Osteocyte (in vitro differentiated cells): ENCODE results near the gene CD6. TPM values are rescaled to one million over a fixed set of nuclear protein-coding genes. Genes with fewer than 3 reads are reported as not detected.

Experiments
- DNase-seq: peaks from one replicate; pipeline ENCODE4 v3.0.0; 2021; ENCODE audit warnings: mixed read lengths; ENCODE audit not compliant: unreplicated experiment; ENCODE audit errors: extremely low spot score
- H3K27ac Mint-ChIP-seq: one replicate; pipeline ENCODE4 v1.8.0; 2021; ENCODE audit warnings: mild to moderate bottlenecking, mixed read lengths; ENCODE audit not compliant: unreplicated experiment
- H3K27me3 Mint-ChIP-seq: one replicate; pipeline ENCODE4 v1.8.0; 2021; ENCODE audit warnings: mixed read lengths; ENCODE audit not compliant: unreplicated experiment
- H3K36me3 Mint-ChIP-seq: one replicate; pipeline ENCODE4 v1.8.0; 2021; ENCODE audit warnings: mixed read lengths; ENCODE audit not compliant: unreplicated experiment
- H3K4me1 Mint-ChIP-seq: one replicate; pipeline ENCODE4 v1.8.0; 2021; ENCODE audit warnings: mixed read lengths; ENCODE audit not compliant: unreplicated experiment
- H3K4me3 Mint-ChIP-seq: one replicate; pipeline ENCODE4 v1.8.0; 2021; ENCODE audit warnings: mild to moderate bottlenecking, moderate library complexity, mixed read lengths; ENCODE audit not compliant: unreplicated experiment
- H3K9me3 Mint-ChIP-seq: one replicate; pipeline ENCODE4 v1.8.0; 2021; ENCODE audit warnings: mixed read lengths; ENCODE audit not compliant: unreplicated experiment
- CTCF ChIP-seq: fragments of 200-600 bp; sonication (generic); IDR thresholded peaks from 2 replicates; pipeline ENCODE4 v1.5.0; 2021; ENCODE audit warnings: antibody characterized with exemption, mild to moderate bottlenecking, moderate library complexity
- total RNA-seq: library from RNA; stranded (reverse); gene quantifications from 2 replicates; pipeline ENCODE4 v1.2.1, GENCODE V29; 2021

Gene CD6
- total RNA-seq, 1 donor from 2014 or later, result not detected

DNA sequence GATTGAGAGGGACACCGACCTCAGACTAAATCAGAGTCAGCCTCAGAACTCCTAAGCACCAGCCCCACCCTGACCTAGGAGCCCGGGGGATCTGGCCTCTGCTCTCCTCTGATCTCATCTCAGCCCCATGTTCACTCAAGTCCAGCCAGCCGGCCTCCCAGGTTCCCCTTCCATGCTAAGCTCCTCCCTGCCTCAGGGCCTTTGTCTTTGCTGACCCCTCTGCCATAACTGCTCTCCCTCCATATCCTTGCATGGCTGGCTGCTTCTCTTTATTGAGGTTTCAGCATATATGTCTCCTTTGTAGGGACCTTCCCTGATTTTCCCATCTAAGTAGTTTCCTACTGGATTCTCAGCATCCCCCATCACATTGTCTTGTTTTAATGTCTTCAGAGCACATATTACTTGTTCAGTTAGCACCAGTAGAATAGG is 18.7 kb upstream of the CD6 start:
- DNase-seq, result no peak
- no peak for TF ChIP-seq CTCF
- Mint-ChIP-seq H3K4me3 (peak overlapping the region; percentile 72), H3K27me3 (no peaks in the 10 kb centered on the region), H3K36me3 (no peaks in the 10 kb centered on the region), H3K4me1 (peaks cover 17% of the 10 kb centered on the region), H3K27ac (peak overlapping the region; percentile 88), H3K9me3 (no peaks in the 10 kb centered on the region)

GRCh38 chr11:60953781-60954180 is 17.7 kb upstream of the CD6 start:
- no peak for DNase-seq
- H3K27ac Mint-ChIP-seq, result no peak overlapping the region
- H3K4me1 Mint-ChIP-seq, result peaks cover 17% of the 10 kb centered on the region
- H3K9me3 Mint-ChIP-seq, result no peaks in the 10 kb centered on the region
- no peaks in the 10 kb centered on the region for H3K27me3 Mint-ChIP-seq
- no peak for TF ChIP-seq CTCF
- H3K36me3 Mint-ChIP-seq, result no peaks in the 10 kb centered on the region
- H3K4me3 Mint-ChIP-seq, result no peak overlapping the region

DNA sequence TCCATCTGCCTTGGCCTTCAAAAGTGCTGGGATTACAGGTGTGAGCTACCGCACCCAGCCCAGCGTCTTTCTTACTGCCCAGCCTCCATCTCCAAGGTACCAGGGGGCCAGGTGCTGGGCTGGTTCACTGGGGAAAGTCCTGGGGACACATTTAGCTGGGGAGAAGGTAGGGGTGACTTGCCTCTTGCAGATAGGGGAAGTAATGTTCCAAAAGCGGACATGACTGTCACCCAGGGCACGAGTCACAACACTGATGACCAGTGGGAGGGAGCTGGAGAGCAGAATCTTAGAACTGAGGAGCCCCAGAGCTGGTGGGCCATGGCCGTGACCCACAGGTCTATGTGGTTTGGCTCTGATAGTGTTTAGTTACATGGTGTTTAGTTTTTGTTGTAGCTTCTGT is 17.1 kb upstream of the CD6 start:
- no peak overlapping the region for H3K27ac Mint-ChIP-seq

GRCh38 chr11:60955571-60955970 is 15.9 kb upstream of the CD6 start:
- no peaks in the 10 kb centered on the region for H3K36me3 Mint-ChIP-seq
- no peak for TF ChIP-seq CTCF
- H3K27me3 Mint-ChIP-seq, result no peaks in the 10 kb centered on the region
- H3K4me1 Mint-ChIP-seq, result peaks cover 20% of the 10 kb centered on the region
- H3K27ac Mint-ChIP-seq, result no peak overlapping the region
- H3K9me3 Mint-ChIP-seq, result no peaks in the 10 kb centered on the region
- no peak overlapping the region for H3K4me3 Mint-ChIP-seq
- DNase-seq, result no peak

More for the DNA sequence above, 17.1 kb upstream of the CD6 start:
- peaks cover 21% of the 10 kb centered on the region for H3K4me1 Mint-ChIP-seq
- TF ChIP-seq CTCF, result no peak
- H3K36me3 Mint-ChIP-seq, result no peaks in the 10 kb centered on the region
- H3K27me3 Mint-ChIP-seq, result no peaks in the 10 kb centered on the region
- H3K9me3 Mint-ChIP-seq, result no peaks in the 10 kb centered on the region
- DNase-seq, result no peak
- no peak overlapping the region for H3K4me3 Mint-ChIP-seq

DNA sequence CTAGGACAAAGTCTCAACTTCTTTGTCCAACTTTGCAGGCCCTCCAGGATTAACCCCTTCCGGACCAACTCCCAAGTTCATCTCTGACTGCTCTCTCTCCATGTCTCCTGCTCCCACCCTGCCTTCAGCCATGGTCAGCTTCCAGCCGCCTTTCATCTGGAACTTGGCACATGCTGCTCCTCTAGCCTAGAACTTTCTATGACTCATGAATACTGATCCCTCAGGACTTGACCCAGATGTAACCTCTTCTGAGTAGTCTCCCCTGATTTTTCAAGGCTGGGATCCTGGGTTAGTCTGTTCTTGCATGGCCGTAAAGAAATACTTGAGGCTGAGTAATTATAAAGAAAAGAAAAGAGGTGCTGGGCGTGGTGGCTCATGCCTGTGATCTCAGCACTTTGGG is 14.3 kb upstream of the CD6 start:
- no peak for TF ChIP-seq CTCF
- peaks cover 3% of the 10 kb centered on the region for H3K27me3 Mint-ChIP-seq
- no peak overlapping the region for H3K27ac Mint-ChIP-seq
- peaks cover 13% of the 10 kb centered on the region for H3K4me1 Mint-ChIP-seq
- H3K9me3 Mint-ChIP-seq, result no peaks in the 10 kb centered on the region
- no peak for DNase-seq
- no peak overlapping the region for H3K4me3 Mint-ChIP-seq
- no peaks in the 10 kb centered on the region for H3K36me3 Mint-ChIP-seq
